CD4-positive, alpha-beta T cell treated with Interleukin-21 for 1 hour (primary cell): ENCODE measurements around the gene FRG2.
"Not testable (repeated sequence)": the region's sequence is repeated elsewhere in the genome, so short reads cannot be mapped to it uniquely, and the experiment has no call there.

Experiments used
- DNase-seq: peaks from one replicate; pipeline ENCODE4 v3.0.0-alpha.2; 2020

Gene FRG2

DNA sequence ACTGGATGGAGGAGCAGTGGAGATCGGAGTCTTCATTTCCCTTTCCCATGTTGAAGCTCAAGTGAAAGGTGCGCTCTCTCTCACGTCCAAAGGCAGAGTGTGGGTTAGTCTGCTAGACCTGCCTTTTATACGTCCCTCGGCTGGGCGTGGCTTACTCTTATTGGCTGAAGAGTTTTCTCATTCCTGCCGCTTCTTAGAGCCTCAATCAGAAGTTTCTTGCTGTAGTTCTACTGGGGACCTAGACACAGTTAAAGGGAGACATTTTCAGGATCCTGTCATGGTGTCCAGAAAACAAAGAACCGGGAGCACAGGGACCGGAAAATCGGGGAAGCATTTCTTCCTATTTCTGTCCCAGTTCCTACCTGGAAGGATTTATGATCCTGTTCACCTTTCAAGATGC, at the start of gene FRG2:
FRG2 (minus strand) TSS at position 101 of the 400 bp plus-strand sequence; CDS start at position 49, 52 bp downstream.
- not testable (repeated sequence) for DNase-seq

DNA sequence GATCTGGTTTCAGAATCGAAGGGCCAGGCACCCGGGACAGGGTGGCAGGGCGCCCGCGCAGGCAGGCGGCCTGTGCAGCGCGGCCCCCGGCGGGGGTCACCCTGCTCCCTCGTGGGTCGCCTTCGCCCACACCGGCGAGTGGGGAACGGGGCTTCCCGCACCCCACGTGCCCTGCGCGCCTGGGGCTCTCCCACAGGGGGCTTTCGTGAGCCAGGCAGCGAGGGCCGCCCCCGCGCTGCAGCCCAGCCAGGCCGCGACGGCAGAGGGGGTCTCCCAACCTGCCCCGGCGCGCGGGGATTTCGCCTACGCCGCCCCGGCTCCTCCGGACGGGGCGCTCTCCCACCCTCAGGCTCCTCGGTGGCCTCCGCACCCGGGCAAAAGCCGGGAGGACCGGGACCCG, 41.3 kb upstream of the FRG2 start:
- not testable (repeated sequence) for DNase-seq

DNA sequence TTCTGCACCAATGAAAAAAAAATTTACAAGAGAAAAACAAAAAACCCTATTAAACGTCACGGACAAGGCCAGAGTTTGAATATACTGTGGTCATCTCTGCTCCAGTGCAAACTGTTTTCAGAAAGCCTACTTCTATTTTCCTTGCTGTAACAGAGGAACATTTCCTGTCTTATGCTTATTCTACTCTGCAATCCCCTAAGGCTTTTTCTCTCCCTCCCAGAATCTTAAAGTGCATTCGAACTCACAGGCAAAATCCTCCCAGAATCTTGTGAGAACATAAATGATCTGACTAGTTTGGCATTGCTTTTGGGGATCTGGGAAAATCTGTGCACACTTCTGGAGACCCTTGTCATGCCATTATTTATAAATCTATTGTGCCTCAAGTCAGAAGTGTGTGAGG, 37.7 kb upstream of the FRG2 start:
- not testable (repeated sequence) for DNase-seq

DNA sequence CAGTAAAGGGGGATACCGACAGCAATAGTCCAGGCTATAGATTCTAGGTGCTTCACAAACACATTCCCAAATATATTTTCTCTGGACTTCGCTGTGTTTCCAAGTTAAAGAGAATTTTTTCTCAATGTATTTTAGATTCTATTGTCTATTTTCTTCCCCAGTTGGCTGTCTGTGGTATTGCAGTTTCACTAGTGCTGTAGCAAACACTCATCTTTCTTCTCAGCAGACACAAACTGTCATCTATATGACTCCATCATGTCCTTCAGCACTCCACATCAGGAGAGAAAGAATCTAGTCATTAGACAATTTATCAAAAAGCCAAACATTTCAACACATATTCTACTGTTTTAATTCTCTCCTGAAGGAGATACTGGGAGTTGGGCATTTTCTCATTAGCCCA, 37.3 kb upstream of the FRG2 start, which contains the start of gene DBET:
DBET (plus strand) TSS at position 161 of the 400 bp plus-strand sequence.
- DNase-seq = not testable (repeated sequence)

DNA sequence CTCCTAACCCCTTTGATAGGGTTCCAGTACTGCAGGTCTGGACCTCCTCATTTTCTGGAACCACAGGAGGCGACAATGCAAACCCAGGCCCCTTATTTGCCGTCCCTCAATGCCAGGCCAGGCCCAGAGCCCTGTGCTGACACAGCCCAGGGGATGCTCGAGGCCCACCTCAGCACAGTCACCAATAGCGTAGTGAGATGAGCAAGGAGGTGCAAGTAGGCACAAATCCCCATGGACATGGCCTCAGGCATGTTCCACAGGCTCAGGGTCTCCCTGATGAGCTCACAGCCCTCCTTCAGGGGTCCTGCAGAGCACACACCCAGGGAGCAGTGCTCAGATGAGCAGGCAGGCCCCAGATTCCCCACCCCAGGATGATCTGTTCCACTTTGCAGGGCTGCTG, 31.9 kb upstream of the FRG2 start:
- DNase-seq = not testable (repeated sequence)

DNA sequence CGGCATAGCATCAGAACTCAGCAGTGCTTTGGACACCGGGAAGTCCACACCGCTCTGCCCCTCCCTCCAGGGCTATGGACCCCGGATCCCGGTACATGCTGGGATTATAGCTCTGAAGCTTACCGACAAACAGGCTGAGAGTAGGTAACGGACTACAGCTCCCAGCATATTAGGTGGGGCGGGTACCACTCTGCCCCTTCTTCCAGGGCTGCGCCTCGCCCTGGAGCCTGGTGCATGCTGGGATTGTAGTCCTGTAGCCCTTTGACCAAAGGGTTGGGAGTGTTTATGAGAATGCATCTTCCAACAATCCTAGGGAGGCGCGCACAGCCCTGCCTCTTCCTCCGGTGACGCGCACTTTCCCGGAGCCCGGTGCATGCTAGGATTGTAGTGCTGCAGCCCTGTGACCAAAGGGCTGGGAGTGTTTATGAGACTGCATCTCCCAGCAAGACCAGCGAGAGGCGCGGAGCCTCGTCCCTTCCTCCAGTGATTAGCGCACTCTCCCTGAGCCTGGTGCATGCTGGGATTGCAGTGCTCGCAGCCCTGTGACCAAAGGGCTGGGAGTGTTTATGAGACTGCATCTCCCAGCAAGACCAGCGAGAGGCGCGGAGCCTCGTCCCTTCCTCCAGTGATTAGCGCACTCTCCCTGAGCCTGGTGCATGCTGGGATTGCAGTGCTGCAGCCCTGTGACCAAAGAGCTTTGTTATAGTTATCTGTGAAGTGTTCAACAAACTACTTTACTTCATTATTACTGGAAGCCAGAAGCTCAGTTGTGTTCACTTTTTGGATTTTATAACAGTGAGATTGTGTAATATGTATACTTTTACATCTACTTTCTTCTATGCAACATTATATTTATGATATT, 22.6 kb upstream of the FRG2 start:
- not testable (repeated sequence) for DNase-seq

DNA sequence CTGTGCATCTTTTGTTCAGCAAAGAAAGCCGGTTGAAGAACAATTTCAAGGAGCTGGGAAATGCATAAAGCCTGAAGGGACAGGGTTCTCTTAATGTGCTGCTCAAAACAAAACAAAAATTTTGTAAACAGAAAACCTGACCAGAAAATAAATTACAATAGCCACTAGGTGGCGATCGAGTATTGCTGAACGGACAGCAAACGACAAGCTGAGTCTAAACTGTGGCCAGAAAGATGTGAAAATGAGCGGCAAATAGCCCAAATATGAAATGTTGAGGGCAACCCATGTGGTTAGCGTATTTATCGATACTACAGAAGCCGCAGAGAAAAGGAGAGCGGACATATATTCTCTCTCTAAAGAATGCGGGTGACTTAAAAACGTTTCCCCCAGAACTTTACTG, 20.6 kb upstream of the FRG2 start:
- DNase-seq = not testable (repeated sequence)

DNA sequence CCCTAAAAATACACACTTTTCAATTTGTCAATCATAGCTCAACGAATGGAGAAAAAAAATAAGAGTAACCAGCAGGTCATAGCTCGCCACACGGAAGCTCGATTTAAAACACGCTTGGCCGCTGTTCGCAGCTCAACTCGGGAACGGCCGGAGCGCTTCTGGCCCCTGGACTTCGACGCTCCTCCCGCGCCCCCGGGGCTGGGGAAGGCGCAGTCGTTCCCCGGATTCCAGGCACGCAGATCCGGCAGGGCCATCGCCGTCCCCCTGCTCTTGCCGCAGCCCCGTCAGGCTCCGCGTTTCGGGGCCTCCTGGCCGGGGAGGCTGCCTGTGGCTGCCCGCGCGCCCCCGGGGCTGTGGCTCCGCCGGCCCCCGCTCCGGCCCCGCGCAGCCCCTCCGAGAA, 13.8 kb upstream of the FRG2 start:
- DNase-seq = not testable (repeated sequence)

DNA sequence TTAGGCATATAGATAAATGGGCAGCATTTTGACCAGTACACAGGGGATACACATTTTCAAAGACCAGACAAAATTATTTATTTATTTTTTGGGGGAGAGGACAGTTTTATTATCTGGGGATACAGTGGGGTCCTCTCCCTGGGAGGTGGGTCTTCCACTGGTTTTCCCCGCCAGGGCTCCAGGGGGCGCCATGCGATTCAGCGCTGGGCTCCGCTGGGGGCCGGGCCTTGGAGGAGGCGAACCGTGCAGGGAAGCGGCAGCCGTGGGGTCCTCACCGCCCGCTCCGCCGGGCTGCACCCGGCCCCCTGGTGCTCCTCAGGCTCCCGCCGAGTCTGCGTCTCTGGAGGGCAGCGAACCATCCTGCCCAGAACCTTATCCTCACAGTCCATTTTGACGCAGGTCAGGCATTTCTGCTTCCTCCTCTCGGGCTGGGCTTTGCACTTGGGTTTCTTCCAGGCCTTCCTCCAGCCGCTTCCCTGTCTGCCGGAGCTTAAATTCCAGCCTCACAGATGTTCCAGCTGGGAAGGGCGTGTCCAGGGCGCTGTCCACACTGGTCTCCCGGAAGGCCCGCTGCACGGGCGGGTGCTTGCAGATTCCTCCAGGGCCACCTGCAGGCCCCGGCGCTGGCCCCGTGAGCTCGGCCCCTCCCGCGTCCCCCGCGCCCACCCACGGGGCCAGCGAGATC, 10.8 kb upstream of the FRG2 start:
- peak; percentile 27 for DNase-seq

DNA sequence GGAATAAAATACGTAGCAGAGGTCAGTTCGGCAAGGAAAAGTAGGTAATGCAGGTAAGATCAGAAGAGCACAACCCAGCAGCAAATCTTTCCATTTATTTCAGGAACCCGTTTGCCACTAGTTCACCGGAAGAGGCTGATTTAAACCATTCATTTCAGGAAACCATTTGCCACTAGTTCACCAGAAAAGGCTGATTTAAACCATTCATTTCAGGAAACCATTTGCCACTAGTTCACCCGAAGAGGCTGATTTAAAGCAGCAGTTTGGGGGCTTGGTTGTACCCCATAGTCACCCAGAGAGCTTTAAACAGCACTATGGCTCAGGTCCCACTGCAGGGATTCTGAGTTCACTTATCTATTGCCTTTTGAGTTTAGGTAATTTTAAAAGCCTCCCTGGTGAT, 4.2 kb upstream of the FRG2 start:
- not testable (repeated sequence) for DNase-seq

DNA sequence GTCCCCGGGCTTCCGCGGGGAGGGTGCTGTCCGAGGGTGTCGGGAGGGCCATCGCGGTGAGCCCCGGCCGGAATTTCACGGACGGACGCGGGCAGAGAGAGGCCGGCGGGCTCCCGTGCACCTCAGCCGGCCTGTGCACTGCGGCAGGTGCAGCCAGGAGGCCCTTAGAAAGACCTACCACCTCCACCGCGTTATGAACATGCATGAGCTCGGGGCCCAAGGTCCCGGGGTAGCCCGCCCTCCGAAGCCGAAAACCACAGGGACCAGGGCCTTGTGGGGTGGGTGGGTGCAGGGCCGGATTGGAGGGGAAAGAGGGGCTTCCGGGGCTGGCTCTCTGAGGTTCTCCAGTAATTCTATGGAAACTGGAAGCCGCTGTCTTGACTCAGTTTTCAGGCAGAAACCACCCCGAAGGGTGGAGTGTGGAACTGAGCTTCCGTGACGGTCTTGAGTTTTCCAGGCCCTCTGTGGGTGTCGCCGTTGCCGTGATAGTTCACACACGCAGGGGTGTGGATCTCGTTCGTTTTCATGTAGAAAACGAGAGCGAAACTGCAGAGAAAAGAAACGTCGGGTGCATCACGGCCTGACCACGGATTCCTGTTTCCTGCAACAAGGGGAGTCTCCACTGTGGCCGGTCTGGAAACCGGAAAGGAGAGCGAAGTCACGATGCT, 4.3 kb downstream of the FRG2 start:
- not testable (repeated sequence) for DNase-seq

DNA sequence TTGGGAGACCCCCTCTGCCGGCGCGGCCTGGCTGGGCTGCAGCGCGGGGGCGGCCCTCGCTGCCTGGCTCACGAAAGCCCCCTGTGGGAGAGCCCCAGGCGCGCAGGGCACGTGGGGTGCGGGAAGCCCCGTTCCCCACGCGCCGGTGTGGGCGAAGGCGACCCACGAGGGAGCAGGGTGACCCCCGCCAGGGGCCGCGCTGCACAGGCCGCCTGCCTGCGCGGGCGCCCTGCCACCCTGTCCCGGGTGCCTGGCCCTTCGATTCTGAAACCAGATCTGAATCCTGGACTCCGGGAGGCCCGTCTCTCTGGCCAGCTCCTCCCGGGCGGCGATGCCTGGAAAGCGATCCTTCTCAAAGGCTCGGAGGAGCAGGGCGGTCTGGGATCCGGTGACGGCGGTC, 5.1 kb downstream of the FRG2 start:
- DNase-seq = not testable (repeated sequence)

DNA sequence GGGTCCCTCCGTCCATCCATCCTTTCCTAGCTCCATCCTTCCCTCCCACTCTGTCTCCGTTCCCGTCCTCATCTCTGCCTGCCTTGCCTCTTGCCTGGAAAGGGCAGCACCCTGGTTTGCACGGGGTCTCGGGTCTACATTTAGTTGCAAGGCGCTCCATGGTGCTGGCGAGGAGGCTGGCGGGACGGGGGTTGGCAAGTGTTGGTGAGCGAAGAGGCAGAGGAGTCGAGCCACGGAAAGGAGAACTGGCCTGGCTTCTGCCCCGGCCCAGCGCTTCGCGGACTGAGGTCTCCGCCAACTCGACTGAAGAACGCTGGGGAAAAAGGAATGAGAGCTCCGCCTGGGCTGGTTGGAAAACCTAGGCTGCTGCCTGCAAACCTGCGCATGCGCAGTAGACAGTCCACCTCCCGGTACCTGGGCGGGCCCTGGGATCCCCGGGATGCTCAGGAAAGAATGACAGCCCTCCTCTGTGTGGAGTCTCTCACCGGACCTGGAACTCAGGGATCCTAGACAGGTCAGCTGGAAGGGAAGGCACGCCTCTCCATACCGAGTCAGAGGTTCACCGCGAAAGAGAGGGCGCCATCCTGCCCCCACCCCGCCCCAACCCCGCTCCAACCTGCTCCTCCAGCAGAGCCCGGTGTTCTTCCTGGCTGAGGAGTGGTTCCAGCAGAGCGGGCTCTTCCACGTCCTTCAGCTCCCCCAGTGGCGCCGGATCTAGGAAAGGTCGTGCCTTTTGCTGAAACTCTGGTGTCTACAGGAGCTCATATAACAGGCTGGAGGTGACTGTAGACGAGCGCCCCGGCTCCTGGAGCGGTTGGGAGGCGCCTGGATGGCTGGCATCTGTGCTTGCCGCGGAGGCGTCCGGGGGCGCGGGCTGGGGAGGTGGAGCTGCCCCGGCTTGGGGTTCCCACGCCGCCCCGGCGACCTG, 6.0 kb downstream of the FRG2 start:
- no peak for DNase-seq

DNA sequence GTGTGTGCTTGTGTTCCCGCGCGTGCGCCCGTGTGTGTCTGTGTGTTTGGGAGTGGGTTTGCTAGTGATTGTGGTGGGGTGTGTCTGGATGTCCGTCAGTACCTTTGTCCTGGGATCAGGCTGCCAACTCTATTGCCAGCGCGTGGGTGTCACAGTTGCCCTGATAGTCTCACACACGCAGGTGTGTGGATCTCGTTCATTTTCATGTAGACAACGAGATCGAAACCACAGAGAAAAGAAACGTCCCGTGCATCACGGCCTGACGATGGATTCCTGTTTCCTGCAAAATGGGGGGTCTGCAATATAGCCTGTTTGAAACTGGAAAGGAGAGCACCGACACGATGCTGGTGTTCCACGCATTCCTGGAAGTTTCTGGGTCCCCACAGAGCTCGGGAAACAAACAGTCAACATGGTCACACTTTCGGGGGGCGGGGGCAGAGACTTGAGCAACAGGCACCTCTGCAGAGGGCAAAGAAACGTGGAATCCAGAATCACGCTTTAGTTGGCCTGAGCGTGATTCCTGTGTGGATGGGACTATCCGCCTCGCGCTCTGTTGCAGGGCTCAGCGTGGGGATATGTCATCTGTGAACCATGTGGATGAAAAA, 7.1 kb downstream of the FRG2 start:
- DNase-seq = not testable (repeated sequence)

DNA sequence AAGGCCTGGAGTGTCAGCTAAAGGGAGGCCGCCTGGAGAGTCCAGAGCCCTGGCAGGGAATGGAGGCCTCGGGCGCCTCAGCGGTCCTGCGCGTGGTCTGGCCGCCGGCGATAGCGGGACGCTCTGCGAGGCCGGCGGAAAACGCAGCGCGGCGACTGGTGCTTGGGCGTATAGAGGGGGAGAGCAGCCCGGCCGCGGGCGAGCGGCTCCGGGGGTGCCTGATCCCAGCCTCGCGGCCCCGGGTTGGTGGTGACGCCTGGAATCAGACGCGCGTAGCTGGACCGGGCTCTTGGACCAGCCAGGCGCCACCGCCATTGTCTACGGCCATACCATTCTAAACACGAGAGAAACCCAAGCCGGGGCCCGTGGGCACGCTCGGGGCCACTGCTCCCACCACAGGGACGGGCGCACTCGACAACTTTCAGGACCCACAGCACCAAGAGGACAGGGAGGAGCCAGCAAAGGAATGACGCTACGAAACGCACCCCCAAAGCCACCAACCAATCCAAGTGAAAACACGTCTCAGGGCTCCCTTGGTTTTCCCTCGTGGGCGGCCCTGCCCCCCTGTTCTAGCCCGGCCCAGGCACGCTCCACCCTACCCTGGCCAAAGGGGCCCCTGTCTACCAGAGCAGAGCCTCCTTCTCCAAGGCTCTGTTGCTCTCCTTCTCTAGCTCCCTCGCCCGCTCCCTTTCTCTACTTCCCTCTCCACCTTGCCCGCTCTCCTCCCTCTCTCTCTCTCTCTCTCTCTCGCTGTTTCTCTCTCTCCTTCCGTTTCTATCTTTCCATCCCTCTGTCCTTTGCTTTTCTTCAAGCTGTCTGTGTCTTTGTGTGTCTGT, 7.8 kb downstream of the FRG2 start:
- no peak for DNase-seq

DNA sequence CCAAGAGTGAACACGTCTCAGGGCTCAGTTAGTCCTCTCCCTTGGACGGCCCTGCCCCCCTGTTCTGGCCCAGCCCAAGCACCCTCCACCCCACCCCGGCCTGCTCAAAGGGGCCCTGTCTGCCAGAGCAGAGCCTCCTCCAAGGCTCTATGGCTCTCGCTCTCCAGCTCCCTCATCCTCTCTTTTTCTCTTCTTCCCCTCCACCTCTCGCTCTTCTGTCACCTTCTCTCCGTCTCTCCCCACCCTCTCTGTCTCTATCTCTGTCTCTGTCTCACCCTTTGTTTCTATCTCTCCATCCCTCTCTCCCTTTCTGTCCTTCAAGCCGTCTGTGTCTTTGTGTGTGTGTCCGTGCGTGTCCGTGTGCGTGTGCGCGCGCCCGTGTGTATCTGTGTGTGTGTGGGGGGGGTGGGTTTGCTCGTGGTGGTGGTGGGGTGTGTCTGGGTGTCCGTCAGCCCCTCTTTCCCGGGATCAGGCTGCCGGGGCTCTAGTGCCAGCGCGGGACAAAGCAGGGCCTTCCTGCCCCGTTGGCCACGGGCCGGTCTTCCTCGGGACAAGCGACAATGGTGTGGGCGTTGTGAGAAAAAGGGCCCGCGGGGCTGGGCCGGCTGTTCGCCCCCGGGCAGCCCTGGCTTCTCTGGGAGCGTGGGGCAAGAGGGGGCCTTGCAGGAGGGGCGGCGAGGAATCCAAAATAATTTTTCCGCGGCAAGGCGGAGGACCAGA, 8.7 kb downstream of the FRG2 start:
- DNase-seq = no peak

DNA sequence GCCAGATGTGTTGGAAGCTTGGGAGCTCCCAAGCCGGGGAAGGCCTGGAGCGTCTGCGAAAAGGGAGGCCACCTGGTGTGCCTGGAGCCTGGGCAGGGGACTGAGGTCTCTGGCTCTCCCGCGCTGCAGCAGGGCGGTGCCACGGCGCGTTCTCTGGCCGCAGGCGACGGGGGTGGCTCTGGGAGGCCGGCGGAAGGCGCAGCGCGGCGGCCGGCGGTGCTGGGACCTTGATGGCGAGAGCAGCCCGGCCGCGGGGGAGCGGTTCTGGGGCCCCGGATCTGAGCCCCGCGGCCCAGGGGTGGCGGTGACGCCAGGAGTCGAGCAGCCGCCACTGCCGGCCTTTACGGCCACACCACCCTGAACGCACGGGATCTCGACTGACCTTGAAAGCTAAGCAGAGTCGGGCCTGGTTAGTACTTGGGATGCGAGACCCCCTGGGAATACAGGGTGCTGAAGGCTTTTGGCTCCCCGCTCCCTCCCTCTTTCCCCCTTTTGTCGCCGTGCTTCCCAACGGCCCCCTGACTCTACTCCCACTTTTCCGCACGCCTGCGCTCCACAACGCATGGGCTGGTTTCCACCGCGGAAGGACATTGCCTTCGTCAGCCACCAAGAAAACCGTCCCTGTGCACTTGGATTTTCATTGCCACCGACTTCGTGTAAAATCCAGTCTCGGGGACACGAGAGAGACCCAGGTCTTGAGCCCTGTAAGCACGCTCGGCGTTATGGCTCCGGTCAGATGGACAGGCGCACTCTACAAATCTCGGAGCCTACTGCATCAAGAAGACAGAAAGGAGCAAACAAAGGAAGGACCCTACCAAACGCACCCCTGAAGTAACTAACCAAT, 9.5 kb downstream of the FRG2 start:
- DNase-seq = no peak

DNA sequence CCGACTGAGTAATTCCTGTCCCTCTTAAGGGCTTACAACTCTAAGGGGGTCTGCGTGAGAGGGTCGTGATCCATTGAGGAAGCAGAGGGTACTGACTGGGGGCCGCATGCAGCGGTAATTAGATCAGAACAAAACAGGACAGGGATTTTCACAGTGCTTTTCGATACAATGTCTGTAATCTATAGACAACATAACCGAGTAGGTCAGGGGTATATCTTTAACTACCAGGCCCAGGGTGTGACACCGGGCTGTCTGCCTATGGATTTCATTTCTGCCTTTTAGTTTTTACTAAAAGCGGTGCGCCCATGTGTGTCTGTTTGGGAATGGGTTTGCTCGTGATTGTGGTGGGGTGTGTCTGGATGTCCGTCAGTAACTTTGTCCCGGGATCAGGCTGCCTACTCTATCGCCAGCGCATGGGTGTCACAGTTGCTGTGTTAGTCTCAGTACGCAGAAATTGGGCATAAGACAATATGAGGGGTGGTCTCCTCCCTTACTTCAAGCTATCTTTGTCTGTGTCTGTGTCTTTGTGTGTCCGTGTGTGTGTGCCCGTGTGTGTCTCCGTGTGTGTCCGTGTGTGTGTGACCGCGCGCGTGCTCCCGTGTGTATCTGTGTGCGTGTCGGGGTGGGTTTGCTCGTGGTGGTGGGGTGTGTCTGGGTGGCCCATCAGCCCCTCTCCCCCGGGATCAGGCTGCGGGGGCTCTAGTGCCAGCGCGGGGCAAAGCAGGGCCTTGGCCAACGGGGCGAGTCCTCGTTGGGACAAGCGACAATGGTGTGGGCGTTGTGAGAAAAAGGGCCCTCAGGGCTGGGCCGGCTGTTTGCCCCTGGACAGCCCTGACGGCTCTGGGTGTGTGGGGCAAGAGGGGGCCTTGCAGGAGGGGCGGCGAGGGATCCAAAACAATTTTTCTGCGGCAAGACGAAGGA, 10.4 kb downstream of the FRG2 start:
- DNase-seq = no peak
